Measurements from ENCODE around the gene PPP1R16B. TPM values are rescaled to one million over a fixed set of nuclear protein-coding genes. Genes with fewer than 3 reads are reported as not detected.

PPP1R16B gene
- 1 to 10 TPM in 3 of 4 donors, under 1 TPM in 1; 0.99 to 6.7 (median 3.6) TPM for total RNA-seq

GRCh38 chr20:38805502-38805957, at the start of gene PPP1R16B:
TSS of gene PPP1R16B (plus strand) at chr20:38805697. CDS start at chr20:38835926, 30,229 bp downstream.
- peaks cover 6 to 54% (median 16%) of the 10 kb centered on the region in 3 donors for H3K4me1 ChIP-seq
- no peaks in the 10 kb centered on the region for H3K36me3 ChIP-seq
- H3K27me3 ChIP-seq = peaks cover 5 to 59% (median 8%) of the 10 kb centered on the region in 4 donors
- peak within 1 kb of the TSS; percentile 41 to 77 (median 56) for H3K4me3 ChIP-seq
- TF ChIP-seq POLR2A (IDR thresholded peaks at IDR 0.05) (peak in 1 of 4 donors; percentile 78), CTCF (IDR thresholded peaks at IDR 0.05) (no peak)
- peak within 1 kb of the TSS; percentile 65 to 87 (median 78) for H3K27ac ChIP-seq
- 6% methylated on average over 7 of the region's 40 CpGs; no CpG with 5 or more reads in 1 of the 2 donors for WGBS, 2 donors
- H3K9me3 ChIP-seq = no peaks in the 10 kb centered on the region
- intact Hi-C loops (cut with DNase I) = no loop called here
- DNase-seq = no peak

- no peak for DNase-seq
- peaks cover 0 to 1% (median 0%) of the 10 kb centered on the region in 3 donors for H3K4me1 ChIP-seq
- WGBS, 2 donors = 61 to 90% methylated on average over 3 to 5 of the region's 7 CpGs
- H3K27me3 ChIP-seq = no peaks in the 10 kb centered on the region
- H3K4me3 ChIP-seq = no peak overlapping the region
- intact Hi-C loops (cut with DNase I) = no loop called here
- TF ChIP-seq CTCF (IDR thresholded peaks at IDR 0.05) (no peak), POLR2A (IDR thresholded peaks at IDR 0.05) (no peak)
- peaks cover 13 to 100% (median 38%) of the 10 kb centered on the region in 3 donors for H3K36me3 ChIP-seq
- H3K27ac ChIP-seq = peak overlapping the region in 1 of 4 donors; percentile 3
- H3K9me3 ChIP-seq = no peaks in the 10 kb centered on the region
These were observed 48.2 kb upstream of the PPP1R16B start for GRCh38 chr20:38757145-38757775.

- Histone ChIP-seq H3K27ac (no peak overlapping the region), H3K36me3 (peaks cover 13 to 100% (median 40%) of the 10 kb centered on the region in 3 donors), H3K4me1 (peaks cover 0 to 3% (median 0%) of the 10 kb centered on the region in 3 donors), H3K9me3 (no peaks in the 10 kb centered on the region), H3K27me3 (no peaks in the 10 kb centered on the region), H3K4me3 (no peak overlapping the region)
- no peak for TF ChIP-seq POLR2A (IDR thresholded peaks at IDR 0.05)
- no peak for TF ChIP-seq CTCF (IDR thresholded peaks at IDR 0.05)
- intact Hi-C loops (cut with DNase I) = no loop called here
- WGBS, 2 donors = 91 to 93% methylated on average over 6 to 7 of the region's 7 CpGs
- no peak for DNase-seq
These were observed 46.4 kb upstream of the PPP1R16B start for GRCh38 chr20:38759106-38759505.

GRCh38 chr20:38760978-38761377, 44.5 kb upstream of the PPP1R16B start:
- intact Hi-C loops (cut with DNase I) = no loop called here

More at GRCh38 chr20:38760978-38761377, 44.5 kb upstream of the PPP1R16B start:
- TF ChIP-seq POLR2A (IDR thresholded peaks at IDR 0.05) (no peak), CTCF (IDR thresholded peaks at IDR 0.05) (no peak)
- Histone ChIP-seq H3K36me3 (peaks cover 7 to 100% (median 28%) of the 10 kb centered on the region in 3 donors), H3K4me3 (no peak overlapping the region), H3K27ac (no peak overlapping the region), H3K4me1 (peaks cover 5 to 21% (median 8%) of the 10 kb centered on the region in 3 donors), H3K9me3 (no peaks in the 10 kb centered on the region), H3K27me3 (no peaks in the 10 kb centered on the region)
- WGBS, 2 donors = 80 to 96% methylated on average over 3 to 4 of the region's 4 CpGs
- no peak for DNase-seq
